ENCODE results near the gene FUT4.
"Not testable (repeated sequence)": the region's sequence is repeated elsewhere in the genome, so short reads cannot be mapped to it uniquely, and the experiment has no call there.

GRCh38 chr11:94572975-94573374 is 29.3 kb downstream of the FUT4 start:
- TF ChIP-seq CTCF, POLR2A, POLR2AphosphoS5 (IDR thresholded peaks at IDR 0.05): not testable (repeated sequence)
